Stimulated activated CD8-positive, alpha-beta memory T cell treated with anti-CD3 and anti-CD28 coated beads, Interleukin-15, amount 100 ng/mL, for 1 hour (primary cell): ENCODE results near the gene WDR20.
"Not testable (repeated sequence)": the region's sequence is repeated elsewhere in the genome, so short reads cannot be mapped to it uniquely, and the experiment has no call there.

Source experiments
- DNase-seq: peaks from one replicate; pipeline ENCODE4 v3.0.0-alpha.2; 2020; ENCODE audit warnings: low read depth

The WDR20 gene

GRCh38 chr14:102139286-102140026, at the start of gene WDR20:
Gene WDR20 (plus strand): TSS chr14:102139897. CDS start chr14:102139924, 27 bp downstream.
- peak; percentile 97 for DNase-seq

- no peak for DNase-seq
Measured at GRCh38 chr14:102090713-102091112, 49.0 kb upstream of the WDR20 start.

GRCh38 chr14:102092806-102093205, 46.9 kb upstream of the WDR20 start:
- no peak for DNase-seq

GRCh38 chr14:102094101-102094500, 45.6 kb upstream of the WDR20 start:
- DNase-seq, result no peak

- no peak for DNase-seq
Measured at GRCh38 chr14:102095231-102095870, 44.3 kb upstream of the WDR20 start.

GRCh38 chr14:102095871-102096568, 43.7 kb upstream of the WDR20 start:
- no peak for DNase-seq

GRCh38 chr14:102096569-102097188, 43.0 kb upstream of the WDR20 start:
- peak; percentile 39 for DNase-seq

- no peak for DNase-seq
Measured at GRCh38 chr14:102097441-102098135, 42.1 kb upstream of the WDR20 start.

GRCh38 chr14:102103062-102103695, 36.5 kb upstream of the WDR20 start:
- DNase-seq, result no peak

GRCh38 chr14:102105369-102105768, 34.3 kb upstream of the WDR20 start:
- no peak for DNase-seq

- DNase-seq, result not testable (repeated sequence)
Measured at GRCh38 chr14:102109332-102109731, 30.4 kb upstream of the WDR20 start.

- no peak for DNase-seq
Measured at GRCh38 chr14:102111101-102111500, 28.6 kb upstream of the WDR20 start.

- no peak for DNase-seq
Measured at GRCh38 chr14:102116361-102117180, 23.1 kb upstream of the WDR20 start.

GRCh38 chr14:102117852-102118251, 21.8 kb upstream of the WDR20 start:
- no peak for DNase-seq

GRCh38 chr14:102120888-102121287, 18.8 kb upstream of the WDR20 start:
- no peak for DNase-seq

GRCh38 chr14:102121567-102121966, 18.1 kb upstream of the WDR20 start:
- no peak for DNase-seq

- DNase-seq, result no peak
Measured at GRCh38 chr14:102124419-102124818, 15.3 kb upstream of the WDR20 start.

- no peak for DNase-seq
Measured at GRCh38 chr14:102125546-102125945, 14.2 kb upstream of the WDR20 start.

- no peak for DNase-seq
Measured at GRCh38 chr14:102126807-102127455, 12.8 kb upstream of the WDR20 start.

GRCh38 chr14:102131741-102132140, 8.0 kb upstream of the WDR20 start:
- DNase-seq, result no peak
